NCI-H146 treated with DMSO at 0.1 percent for 48 hours (cell line): ENCODE measurements around the gene EPHA6.
"Not testable (repeated sequence)": the region's sequence is repeated elsewhere in the genome, so short reads cannot be mapped to it uniquely, and the experiment has no call there.

Experiments
- DNase-seq: peaks from one replicate; lab custom pipeline; 2025; ENCODE audit not compliant: unreplicated experiment; lab: John Stamatoyannopoulos, UW

EPHA6 gene

GRCh38 chr3:96900566-96900965 lies 86.2 kb downstream of the EPHA6 start:
- DNase-seq = no peak

DNA sequence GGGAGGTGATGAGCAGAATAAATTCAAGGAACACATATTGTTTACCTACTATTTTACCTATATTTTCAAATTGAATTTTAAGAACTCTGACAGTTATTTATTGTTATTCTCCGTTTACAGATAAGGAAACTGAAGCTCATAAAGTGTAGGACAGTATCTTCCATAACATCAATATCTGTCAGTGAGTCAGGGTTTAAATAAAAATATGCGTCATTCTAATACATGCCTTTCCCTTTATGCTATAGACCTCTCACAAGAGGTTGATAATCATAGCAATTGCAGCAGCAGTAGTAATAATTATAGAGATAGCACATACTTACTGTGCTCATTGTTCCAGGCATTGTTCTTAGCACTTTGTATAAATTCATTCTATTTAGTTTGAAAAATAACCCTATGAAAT lies 101.1 kb downstream of the EPHA6 start:
- DNase-seq = no peak

- DNase-seq = no peak
These were observed 116.9 kb downstream of the EPHA6 start for GRCh38 chr3:96931119-96931862.

GRCh38 chr3:96942131-96942530 lies 127.7 kb downstream of the EPHA6 start:
- DNase-seq = not testable (repeated sequence)

- no peak for DNase-seq
These were observed 144.5 kb downstream of the EPHA6 start for GRCh38 chr3:96958856-96959255.

DNA sequence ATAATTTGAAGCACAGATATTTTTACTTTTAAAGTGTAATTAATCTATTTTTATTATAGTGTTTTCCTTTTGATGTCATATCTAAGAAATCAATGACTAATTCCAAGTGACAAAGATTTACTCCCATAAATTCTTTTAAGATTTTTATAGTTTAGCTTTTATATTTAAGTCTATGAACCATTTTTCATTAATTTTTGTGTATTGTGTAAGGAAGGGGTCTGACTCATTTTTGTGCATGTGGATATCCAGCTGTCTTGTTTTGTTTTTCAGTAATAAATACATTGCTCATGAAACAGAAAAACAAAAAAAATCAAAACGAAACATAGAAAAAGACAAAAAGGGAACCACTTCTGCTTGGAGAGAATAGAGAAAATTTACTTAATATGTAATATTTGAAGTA lies 145.1 kb downstream of the EPHA6 start:
- DNase-seq = no peak

DNA sequence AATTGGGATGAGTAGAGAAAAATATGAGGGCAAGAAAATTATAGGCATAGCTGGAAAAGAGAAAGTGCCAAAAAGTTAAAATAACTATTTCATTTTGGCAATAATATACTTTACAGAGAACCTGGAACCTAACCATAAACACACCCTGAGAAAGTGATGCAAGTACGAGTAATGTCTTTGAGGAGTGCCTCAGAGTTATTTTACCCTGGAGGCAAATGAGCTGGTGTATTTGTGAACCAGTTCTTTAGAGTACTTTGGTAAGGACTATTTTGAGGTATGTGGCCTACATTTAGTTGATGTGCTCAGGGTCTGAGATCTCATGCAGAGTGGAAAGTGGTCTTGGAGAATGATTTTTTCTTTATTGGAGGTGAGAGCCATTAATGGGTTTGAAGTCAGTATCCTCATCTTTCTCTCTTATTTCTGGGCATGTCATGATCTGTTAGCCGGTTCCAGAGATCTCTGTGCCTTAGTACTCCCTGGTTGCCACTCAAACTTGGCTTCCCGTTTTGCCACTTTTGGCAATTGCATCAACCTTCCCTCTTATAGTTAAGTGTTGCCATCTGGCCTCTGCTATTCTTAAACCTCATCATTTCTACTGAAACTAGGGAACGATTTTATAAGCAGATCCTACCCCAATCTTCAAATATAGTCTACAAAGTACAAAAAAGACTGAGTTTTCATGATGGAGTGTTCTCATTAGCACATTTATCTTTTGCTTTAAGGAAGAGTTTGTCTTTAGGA lies 145.7 kb downstream of the EPHA6 start:
- no peak for DNase-seq

GRCh38 chr3:96960661-96961330 lies 146.4 kb downstream of the EPHA6 start:
- no peak for DNase-seq

DNA sequence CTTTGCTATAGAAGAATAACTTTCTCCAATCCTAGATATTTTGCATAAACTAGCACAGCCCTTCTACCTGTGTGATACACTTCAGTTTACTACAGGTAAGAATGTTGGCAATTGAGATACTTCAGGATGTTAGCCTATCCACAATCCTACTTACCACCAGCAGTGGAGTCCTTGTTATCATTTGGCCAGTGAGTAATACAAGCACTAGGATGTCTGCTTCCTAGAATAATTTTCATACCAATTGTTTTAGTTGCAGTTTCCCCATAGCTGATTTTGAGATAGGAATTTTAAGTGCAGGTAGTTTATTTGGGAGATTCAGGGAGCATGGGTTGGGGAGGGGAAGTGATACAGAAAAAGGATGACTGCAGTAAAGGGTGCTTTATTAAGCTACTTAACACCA lies 147.2 kb downstream of the EPHA6 start:
- no peak for DNase-seq

GRCh38 chr3:96966181-96966929 lies 152.0 kb downstream of the EPHA6 start:
- DNase-seq = no peak

- no peak for DNase-seq
These were observed 155.8 kb downstream of the EPHA6 start for GRCh38 chr3:96970211-96970610.

GRCh38 chr3:96977671-96978070 lies 163.3 kb downstream of the EPHA6 start:
- DNase-seq = no peak

- DNase-seq = not testable (repeated sequence)
These were observed 169.3 kb downstream of the EPHA6 start for GRCh38 chr3:96983716-96984115.

DNA sequence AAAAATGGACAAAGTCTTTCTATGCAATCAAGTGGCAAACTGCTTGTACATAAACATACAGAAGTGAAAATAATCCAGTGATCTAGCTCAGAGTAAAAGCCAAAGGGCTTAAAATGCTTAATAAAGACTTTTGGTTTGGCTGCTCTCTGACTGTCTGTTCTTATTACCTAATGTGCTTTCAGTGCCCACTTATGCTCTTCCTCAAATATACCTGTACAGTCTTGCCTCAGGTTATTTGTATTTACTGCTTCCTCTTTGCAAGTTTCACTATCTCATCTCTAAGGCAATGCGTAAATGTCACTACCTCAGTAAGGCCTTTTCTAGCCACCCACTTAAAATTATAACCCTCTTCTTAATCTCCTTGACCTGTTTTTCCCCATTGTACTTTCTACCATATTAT lies 171.8 kb downstream of the EPHA6 start:
- no peak for DNase-seq

DNA sequence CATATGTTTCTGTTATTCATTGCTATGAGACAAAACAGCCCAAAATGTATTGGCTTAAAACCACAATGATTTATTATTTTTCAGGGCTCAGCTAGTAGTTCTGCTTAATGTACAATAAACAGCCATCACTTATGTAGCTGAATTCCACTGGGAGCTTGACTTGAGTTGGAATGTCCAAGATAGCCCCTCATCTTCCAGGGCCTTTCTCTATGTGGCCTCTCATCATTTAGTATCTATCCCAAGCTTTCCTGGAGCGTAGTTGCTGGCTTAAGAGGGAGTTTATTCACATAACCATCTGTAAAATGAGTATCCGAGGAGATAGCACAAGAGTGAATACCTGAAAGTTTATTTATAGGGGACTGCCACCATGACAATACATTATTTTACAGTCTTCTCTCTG lies 176.8 kb downstream of the EPHA6 start:
- DNase-seq = no peak

- DNase-seq = no peak
These were observed 177.5 kb downstream of the EPHA6 start for GRCh38 chr3:96991800-96992365.

- no peak for DNase-seq
These were observed 180.6 kb downstream of the EPHA6 start for GRCh38 chr3:96994988-96995387.

- no peak for DNase-seq
These were observed 181.6 kb downstream of the EPHA6 start for GRCh38 chr3:96996009-96996408.

- DNase-seq = no peak
These were observed 187.2 kb downstream of the EPHA6 start for GRCh38 chr3:97001611-97002010.

DNA sequence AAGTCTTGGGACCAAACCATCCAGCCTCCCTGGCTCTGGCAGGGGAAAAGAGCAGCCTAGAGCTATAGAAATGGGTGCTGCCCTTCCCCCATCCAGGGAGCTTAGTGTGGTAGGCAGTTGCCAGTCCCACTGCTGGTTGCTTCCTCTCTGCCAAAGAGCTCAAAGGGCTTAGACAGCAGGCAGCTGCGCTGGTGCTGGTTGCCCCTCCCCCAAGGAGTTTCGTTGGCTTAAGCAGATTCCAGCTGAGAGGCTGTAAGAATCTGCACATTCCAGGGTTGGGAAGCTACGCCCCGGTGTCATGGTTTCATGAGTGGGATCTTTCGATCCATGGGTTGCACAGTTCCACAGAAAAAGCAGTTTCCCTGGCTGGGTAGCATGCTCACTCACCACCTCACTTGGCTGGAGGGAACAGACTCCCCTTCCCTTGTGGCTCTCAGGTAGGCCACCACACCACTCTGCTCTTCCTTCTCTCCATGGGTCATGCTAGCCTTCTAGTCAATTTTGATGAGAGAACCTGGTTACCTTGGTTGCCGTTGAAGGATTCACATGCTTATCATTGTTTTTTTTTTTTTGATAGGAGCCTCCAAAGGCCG lies 195.1 kb downstream of the EPHA6 start:
- no peak for DNase-seq
